ENCODE data around the gene NCAPH2. TPM values are rescaled to one million over a fixed set of nuclear protein-coding genes. Genes with fewer than 3 reads are reported as not detected.
A peak's percentile ranks its signal among the peaks of the same experiment; 100 is the strongest.
"Not testable (repeated sequence)": the region's sequence is repeated elsewhere in the genome, so short reads cannot be mapped to it uniquely, and the experiment has no call there.

The NCAPH2 gene
- total and polyA plus RNA-seq, 2 experiments from 2014 or later, result 50.3 to 59.4 TPM

DNA sequence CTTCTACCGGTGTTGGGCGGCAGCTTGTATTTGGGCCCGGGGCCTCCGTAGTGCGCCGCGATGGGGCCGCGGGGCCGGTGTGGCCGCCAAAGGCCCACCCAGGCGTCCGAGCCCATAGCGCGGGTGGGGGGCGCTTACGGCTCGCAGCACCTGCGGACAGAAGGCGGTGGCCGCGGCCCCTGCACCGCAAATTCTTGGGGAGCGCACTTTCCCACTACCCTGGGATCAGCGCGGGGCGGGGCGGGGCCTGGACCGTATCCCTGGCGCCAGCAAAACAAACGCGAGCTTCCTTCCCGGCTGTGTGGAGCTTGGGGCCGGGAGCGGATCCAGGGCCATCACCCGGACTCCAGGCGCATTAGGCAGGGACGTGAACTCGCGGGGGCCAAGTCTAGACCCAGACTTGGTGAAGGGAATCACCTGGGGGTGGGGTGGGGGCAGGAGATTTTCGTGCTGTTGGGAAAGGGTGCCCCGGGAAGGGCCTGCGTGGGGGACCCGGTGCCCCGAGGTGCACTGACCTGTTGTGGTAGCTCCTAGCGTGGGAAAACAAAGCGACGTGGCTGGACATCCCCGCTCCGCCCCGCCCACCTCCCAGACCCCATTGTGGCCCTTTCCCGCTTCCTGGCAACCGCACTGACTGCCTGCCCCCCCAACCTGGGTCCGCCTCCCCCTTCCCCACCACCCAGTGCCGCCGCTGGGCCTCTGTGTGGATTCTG lies 24.1 kb downstream of the NCAPH2 start:
- Histone ChIP-seq H3K9me3 (ENCODE audit: low read depth) (no peaks in the 10 kb centered on the region), H3K4me3 (peak overlapping the region; percentile 42), H3K36me3 (no peaks in the 10 kb centered on the region), H3K4me1 (ENCODE audit: low read depth) (peaks cover 16% of the 10 kb centered on the region), H3K27me3 (peaks cover 27% of the 10 kb centered on the region), H3K27ac (no peak overlapping the region)
- TF ChIP-seq, protein P1, sequence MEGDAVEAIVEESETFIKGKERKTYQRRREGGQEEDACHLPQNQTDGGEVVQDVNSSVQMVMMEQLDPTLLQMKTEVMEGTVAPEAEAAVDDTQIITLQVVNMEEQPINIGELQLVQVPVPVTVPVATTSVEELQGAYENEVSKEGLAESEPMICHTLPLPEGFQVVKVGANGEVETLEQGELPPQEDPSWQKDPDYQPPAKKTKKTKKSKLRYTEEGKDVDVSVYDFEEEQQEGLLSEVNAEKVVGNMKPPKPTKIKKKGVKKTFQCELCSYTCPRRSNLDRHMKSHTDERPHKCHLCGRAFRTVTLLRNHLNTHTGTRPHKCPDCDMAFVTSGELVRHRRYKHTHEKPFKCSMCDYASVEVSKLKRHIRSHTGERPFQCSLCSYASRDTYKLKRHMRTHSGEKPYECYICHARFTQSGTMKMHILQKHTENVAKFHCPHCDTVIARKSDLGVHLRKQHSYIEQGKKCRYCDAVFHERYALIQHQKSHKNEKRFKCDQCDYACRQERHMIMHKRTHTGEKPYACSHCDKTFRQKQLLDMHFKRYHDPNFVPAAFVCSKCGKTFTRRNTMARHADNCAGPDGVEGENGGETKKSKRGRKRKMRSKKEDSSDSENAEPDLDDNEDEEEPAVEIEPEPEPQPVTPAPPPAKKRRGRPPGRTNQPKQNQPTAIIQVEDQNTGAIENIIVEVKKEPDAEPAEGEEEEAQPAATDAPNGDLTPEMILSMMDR (IDR thresholded peaks at IDR 0.05; ENCODE audit: low read depth, low read length), result no peak
- peak; percentile 64 to 84 for DNase-seq (ENCODE audit: low read depth in 1 of 2, low spot score in 1 of 2)

DNA sequence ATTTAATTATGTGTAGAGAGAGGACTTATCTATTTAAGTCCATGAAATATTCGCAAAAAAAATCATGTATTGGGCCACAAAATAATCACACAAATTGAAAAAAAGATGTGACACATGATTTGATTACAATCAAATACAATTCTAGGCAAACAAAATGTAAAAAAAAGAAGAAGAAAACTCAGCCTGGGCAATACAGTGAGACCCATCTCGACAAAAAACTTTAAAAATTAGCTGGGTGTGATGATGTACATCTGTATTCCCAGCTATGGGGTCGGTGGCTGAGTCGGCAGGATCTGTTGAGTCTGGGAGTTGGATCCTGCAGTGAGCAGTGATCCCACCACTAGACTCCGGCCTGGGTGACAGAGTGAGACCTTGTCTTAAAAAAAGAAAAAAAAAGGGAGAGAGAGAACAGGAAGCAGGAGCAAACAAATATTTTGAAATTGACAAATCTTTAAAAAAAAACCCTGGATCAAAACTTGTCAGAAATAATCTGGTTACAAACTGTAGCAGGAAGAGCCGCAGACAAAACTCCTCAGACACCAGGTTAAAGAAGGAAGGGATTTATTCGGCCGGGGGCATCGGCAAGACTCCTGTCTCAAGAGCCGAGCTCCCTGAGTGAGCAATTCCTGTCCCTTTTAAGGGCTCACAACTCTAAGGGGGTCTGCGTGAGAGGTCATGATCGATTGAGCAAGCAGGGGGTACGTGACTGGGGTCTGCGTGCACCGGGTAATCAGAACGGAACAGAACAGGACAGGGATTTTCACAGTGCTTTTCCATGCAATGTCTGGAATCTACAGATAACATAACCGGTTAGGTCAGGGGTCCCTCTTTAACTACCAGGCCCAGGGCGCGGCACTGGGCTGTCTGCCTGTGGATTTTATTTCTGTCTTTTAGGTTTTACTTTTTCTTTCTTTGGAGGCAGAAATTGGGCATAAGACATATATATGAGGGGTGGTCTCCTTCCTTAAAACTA lies 25.1 kb downstream of the NCAPH2 start:
- Histone ChIP-seq H3K27me3 (peaks cover 27% of the 10 kb centered on the region), H3K9me3 (ENCODE audit: low read depth) (no peaks in the 10 kb centered on the region), H3K4me1 (ENCODE audit: low read depth) (peaks cover 16% of the 10 kb centered on the region), H3K27ac (peak overlapping the region; percentile 87), H3K4me3 (no peak overlapping the region), H3K36me3 (no peaks in the 10 kb centered on the region)
- DNase-seq (ENCODE audit: low read depth in 1 of 2, low spot score in 1 of 2), result no peak
- TF ChIP-seq, protein P1 (IDR thresholded peaks at IDR 0.05; ENCODE audit: low read depth, low read length), result no peak

DNA sequence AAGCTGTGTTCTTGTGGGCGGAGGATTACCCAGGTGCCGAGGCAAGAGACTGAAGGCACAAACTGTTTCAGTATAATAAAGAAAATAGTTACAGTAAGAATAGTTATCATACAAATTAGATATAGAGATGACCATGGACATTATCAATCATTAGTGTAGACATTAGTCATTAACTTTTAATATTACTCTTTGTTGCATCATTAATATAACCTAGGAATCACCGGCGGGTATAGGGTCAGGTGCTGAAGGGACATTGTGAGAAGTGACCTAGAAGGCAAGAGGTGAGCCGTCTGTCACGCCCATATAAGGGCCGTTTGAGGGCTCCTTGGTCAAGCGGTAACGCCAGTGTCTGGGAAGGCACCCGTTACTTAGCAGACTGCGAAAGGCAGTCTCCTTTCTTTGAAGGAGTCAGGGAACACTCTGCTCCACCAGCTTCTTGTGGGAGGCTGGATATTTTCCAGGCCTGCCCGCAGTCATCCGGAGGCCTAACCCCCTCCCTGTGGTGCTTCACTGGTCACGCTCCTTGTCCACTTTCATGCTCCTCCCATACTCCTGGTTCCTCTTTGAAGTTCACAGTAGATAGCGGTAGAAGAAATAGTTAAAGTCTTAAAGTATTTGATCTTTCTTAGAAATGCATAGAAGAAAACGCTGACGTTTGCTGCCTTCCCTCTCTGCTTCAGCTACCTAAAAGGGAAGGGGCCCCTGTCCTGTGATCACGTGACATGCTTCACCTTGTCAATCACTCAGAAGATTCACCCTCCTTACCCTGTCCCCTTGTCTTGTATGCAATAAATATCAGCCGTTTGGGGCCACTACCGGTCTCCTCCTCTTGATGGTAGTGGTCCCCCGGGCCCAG lies 26.1 kb downstream of the NCAPH2 start:
- H3K9me3 ChIP-seq (ENCODE audit: low read depth); H3K36me3 ChIP-seq; H3K4me3 ChIP-seq: not testable (repeated sequence)
- peak in 1 of 2 donors; percentile 87 for DNase-seq (ENCODE audit: low read depth in 1 of 2, low spot score in 1 of 2)
- Histone ChIP-seq H3K27ac (peak overlapping the region; percentile 87), H3K4me1 (ENCODE audit: low read depth) (peaks cover 18% of the 10 kb centered on the region), H3K27me3 (peaks cover 27% of the 10 kb centered on the region)

DNA sequence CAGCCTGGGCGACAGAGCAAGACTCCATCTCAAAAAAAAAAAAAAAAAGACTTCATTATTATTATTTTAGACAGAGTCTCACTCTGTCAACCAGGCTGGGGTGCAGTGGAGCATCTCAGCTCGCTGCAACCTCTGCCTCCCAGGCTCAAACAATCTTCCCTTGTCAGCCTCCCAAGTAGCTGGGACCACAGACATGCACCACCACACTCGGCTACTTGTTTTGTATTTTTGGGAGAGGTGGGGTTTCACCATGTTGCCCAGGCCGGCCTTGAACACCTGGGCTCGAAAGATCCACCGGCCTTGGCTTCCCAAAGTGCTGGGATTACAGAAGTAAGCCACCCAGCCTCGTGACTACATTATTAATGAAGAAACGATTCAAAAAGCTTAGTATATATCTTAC lies 27.1 kb downstream of the NCAPH2 start:
- no peak overlapping the region for H3K4me3 ChIP-seq
- no peak for DNase-seq (ENCODE audit: low read depth in 1 of 2, low spot score in 1 of 2)
- H3K9me3 ChIP-seq (ENCODE audit: low read depth), result no peaks in the 10 kb centered on the region
- no peak overlapping the region for H3K27ac ChIP-seq
- TF ChIP-seq, protein P1 (IDR thresholded peaks at IDR 0.05; ENCODE audit: low read depth, low read length), result no peak
- H3K4me1 ChIP-seq (ENCODE audit: low read depth), result peaks cover 21% of the 10 kb centered on the region
- no peaks in the 10 kb centered on the region for H3K36me3 ChIP-seq
- H3K27me3 ChIP-seq, result peaks cover 19% of the 10 kb centered on the region

DNA sequence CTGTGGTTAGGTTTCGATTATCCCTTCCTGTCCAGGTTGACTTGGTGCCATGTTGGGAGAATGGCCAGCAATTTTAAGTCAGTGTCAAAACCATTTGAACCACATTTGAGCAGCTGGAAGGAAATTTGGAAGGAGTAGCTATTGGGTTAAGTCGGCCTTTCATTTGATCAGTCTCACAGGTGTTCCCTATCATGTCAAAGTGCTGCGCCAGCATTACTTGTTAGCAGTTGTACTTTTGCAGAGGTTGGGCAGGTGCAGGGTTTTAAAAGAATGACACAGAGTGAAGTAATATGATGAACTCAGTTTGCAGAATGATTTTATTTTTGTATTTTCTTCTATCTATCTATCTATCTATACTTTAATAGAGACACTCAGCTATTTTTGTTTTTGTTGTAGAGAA lies 28.2 kb downstream of the NCAPH2 start:
- no peak overlapping the region for H3K4me3 ChIP-seq
- H3K4me1 ChIP-seq (ENCODE audit: low read depth), result peaks cover 21% of the 10 kb centered on the region
- H3K27me3 ChIP-seq, result peaks cover 8% of the 10 kb centered on the region
- no peak for DNase-seq (ENCODE audit: low read depth in 1 of 2, low spot score in 1 of 2)
- H3K27ac ChIP-seq, result no peak overlapping the region
- H3K36me3 ChIP-seq, result no peaks in the 10 kb centered on the region
- no peaks in the 10 kb centered on the region for H3K9me3 ChIP-seq (ENCODE audit: low read depth)
- TF ChIP-seq, protein P1 (IDR thresholded peaks at IDR 0.05; ENCODE audit: low read depth, low read length), result no peak
